Ramos (cell line): ENCODE data around the gene HPN.
"Not testable (repeated sequence)": the region's sequence is repeated elsewhere in the genome, so short reads cannot be mapped to it uniquely, and the experiment has no call there.

Source experiments
- in situ Hi-C: fragments of 300-500 bp; cut with MboI; formaldehyde crosslinking; loops from one replicate; pipeline ENCODE4 v1.14.3; 2022; ENCODE audit warnings: low sequenced_read_pairs; ENCODE audit not compliant: unreplicated experiment

The HPN gene

DNA sequence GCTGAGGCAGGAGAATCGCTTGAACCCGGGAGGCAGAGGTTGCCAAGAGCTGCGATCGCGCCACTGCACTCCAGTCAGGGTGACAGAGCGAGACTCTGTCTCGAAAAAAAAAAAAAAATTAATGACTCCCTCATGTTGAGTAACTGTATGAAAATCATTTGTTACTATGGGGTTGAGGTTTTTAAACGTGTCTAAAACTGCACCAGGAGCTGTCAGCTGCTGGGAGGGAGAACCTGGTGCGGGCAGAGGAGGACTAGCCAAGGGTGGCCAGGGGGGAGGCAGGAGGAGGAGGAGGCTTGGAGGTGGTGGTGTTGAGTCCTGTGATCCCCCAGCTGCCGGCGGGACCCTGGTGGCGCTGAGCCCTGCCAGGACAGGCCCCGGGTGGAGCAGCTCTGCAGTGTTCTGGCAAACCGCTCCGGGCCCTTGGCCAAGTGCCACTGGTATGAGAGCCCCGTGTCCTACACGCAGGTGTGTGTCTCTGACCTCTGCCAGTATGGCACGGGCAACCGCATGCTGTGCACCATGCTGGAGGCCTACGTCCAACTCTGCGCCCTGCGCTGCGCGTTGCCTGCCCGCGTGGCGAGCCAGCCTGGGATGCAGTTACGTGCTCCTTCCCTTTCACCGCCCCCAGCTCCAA is 57.0 kb downstream of the HPN start:
- in situ Hi-C loops: no loop called here

DNA sequence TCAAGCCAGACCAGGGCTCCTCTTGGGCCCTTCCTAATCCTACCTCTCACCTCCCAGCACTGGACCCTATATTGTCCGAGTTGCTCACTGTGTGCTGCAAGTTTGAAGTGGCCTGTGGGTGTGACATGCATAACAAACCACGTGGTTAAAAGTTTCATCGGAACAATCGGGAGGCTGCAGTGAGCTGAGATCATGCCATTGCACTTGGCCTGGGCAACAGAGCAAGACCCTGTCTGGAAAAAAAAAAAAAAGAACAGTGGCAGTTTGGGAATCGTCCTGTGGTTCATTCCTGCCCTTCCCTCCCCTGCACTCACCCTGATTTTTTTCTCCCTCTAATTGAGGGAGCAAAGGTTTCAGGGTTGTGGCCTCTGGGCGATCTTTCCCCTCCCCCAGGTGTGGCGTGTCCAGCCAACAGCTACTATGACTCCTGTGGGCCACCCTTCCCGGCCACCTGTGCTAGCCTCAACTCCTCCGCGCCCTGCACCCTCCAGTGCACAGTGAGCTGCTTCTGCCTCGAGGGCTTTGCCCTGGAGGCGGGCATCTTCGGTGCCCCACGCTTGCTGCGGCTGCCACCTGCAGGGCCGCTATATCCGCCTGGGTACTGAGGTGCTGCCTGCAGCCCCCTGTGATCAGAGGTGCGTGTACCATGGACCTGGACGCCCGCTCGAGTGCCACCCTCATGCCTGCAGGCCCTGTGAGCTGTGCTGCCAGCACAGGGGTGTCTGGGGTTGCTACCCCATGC is 57.8 kb downstream of the HPN start:
- in situ Hi-C loops: no loop called here

DNA sequence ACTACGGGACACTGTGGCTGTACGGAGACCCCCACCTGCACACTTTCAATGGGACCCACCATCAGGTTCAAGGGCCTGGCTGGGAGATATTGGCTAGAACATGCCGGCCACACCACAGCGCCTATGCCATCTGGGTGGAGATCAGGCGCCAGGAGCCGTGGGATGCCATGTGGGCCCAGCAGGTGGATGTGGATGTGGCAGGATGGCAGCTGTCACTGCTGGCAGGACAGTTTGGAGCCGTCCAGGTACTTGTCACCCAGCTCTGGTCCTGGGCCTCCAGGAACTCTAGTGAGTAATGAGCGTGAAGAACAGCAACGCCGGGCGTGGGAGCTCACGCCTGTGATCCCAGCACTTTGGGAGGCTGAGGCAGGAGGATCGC is 58.4 kb downstream of the HPN start:
- in situ Hi-C loops: no loop called here

DNA sequence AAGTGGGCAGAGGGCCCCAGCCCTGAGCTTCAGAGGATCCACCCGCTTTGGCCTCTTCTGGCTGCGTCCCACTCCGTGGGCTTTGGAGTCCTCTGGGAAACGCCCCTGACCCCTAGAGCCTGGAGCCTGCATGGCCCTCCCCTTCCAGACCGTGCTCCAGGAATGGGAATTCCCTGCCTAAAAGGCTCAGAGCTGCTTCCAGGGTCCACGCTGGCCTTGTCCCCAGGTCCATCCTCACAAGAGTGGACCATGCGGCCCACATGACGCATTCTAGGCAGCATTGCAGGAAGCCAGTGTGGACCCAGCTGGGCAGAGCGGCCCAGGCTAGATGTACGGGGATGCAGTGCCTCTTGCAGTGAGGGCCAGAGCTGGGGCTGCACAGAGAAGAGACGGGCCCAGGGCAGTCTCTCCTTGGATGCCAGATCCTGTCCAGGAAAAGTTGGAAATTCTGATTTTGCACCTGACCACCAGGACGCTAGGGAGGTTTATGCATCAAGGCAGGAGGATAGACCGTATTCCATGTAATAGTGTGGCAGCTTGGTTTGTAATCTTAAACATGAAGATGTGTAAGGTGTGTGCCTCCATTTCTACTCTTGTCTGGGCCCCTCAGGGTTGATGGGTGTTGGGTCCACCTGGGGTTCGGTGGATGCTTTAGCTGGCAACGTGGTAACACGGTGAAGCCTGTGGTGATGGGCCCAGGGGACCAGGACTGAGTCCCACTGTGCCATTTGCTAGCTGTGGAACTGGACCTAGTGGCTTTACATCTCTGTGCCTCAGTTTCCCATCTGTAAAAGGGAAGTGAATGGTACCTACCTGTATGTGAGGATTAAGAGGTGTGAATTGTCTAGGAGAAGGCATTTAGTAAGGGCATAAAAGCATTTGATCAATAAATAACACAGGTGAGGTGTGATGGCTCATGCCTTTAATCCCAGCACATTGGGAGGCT is 59.3 kb downstream of the HPN start:
- in situ Hi-C loops: no loop called here

DNA sequence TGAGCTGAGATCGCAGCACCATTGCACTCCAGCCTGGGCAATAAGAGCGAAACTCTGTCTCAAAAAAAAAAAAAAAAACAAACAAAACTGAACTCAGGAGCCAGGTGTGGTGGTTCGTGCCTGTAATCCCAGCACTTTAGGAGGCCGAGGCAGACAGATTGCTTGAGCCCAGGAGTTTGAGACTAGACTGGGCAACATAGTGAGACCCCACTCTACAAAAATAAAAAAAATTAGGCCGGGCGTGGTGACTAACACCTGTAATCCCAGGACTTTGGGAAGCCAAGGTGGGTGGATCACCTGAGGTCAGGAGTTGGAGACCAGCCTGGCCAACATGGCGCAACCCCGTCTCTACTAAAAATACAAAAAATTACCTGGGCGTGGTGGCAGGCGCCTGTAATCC is 60.4 kb downstream of the HPN start:
- in situ Hi-C loops: not testable (repeated sequence)

DNA sequence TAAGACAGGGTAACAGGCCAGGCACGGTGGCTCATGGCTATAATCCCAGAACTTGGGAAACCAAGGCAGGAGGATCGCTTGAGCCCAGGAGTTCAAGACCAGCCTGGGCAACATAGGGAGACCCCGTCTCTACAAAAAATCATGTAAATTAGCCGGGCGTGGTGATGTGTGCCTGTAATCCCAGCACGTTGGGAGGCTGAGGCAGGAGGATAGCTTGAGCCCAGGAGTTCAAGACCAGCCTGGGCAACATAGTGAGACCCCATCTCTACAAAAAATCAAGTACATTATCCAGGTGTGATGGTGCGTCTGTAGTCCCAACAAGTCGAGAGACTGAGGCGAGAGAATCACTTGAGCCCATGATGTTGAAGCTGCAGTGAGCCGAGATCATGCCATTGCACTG is 62.1 kb downstream of the HPN start:
- in situ Hi-C loops: not testable (repeated sequence)

DNA sequence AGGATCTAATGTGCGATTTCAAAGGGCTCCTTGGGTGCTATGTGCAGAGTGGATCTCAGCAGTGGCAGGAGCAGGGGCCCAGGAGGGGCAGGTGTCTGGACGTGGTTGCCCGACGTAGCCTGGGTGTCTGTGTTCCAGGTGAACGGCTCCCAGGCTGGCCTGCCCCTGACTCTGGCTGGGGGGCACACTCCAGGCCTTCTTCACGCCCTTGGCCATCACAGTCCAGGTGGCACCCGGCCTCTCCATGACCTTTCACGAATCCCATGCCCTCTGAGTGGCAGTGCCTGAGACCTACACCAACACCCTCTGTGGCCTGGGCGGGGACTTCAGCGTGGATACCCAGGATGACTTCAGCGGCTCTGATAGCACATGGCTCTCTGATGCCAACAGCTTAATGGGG is 62.8 kb downstream of the HPN start:
- in situ Hi-C loops: no loop called here

DNA sequence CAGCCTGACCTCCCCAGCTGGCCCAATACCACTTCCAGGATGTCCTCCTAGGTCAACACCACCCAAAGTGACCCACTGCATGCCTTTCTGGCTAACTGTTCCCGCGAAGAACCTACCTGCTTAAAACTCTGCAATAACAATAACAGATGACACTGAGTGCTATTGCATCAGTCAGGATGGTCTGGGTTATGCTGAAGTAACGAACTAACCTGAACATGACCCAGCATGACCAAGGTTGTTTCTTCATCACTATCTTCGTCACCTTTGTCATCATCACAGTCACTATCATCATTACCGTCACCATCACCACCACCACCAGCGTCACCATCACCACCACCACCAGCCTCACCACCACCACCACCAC is 63.5 kb downstream of the HPN start:
- in situ Hi-C loops: no loop called here

DNA sequence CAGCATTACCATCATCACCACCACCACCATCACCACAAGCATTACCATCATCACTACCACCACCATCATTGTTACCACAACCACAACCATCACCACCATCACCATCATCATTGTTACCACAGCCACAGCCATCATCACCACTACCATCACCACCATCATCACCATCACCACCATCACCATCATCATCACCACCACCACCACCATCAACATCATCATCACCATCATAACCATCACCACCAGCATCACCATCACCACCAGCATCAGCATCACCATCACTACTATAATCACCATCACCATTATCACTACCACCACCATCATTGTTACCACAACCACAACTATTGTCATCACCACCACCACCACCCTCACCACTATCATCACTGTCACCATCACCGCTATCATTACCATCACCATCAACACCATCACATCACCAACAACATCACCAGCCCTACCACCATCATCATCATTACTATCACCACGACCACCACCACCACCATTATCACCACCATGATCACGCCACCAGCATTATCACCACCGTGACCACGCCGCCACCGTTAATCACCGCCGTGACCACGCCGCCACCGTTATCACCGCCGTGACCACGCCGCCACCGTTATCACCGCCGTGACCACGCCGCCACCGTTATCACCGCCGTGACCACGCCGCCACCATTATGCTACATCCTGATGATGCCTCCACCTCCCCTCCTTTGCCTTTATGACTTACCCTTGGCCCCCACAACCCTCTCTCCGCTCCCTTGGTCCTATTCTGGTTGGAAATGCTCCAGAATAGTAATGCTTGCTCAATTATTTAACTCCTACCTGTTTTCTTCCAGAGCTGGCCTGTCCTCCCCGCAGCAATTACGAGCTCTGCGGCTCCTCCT is 64.1 kb downstream of the HPN start:
- in situ Hi-C loops: no loop called here

DNA sequence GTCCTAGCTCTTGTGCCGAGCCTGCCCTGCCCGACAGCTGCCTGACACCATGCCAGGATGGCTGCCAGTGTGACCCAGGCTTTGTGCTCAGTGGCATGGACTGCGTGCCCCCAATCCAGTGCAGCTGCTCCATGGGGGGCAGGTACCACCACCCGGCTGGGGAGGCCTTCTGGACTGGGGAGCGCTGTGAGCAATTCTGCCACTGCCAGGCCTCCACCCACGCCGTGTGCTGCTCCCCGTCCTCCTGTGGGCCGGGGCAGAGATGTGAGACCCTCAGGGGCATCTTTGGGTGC is 64.7 kb downstream of the HPN start:
- in situ Hi-C loops: no loop called here

DNA sequence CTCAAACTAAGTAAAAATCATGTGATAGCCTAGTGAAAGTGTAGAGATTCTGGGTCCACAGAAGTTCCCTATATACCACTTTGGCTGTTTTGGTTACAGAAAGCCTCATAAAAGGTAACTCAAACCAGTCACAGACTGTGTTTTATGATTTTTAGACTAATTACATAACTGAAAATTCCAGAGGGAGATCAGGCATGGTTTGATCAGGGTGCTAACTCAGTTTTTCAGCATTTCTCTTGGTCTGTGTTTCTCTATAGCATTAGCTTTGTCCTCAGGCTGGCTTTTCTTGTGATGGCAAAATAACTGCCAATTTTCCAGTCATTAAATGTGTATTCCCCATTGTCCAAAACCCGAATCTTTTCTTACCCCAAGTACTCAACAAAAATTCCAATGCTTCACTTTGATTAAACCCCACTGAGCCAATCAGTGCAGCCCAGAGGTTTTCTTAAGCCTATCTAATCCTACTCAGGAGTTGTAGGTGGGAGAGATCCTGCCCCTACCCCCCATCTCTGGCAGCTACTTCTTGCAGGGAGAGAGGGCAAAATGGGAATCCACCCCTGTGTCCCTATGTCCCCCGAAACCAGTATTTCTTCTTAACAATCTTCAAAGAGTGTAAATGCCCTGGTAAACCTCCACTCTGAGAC is 65.5 kb downstream of the HPN start:
- in situ Hi-C loops: no loop called here

DNA sequence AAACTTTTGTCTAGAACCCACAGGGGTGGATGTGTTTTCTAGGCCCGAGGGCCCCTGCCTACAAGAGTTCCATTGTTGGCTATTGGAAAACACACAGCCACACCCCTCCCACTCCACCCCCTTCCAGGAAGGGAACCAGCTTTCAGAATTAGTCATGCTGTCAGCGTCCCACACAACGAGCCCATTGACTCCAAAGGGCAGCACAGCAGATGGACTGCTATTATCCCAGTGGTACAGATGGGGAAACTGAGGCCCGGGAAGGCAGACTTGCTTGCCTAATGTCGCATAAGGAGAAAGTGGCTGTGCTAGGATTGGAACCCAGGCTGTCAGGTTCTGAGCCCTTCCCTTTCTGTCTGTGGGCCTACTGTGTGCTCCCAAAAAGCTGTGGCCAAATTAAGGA is 66.0 kb downstream of the HPN start:
- in situ Hi-C loops: no loop called here

DNA sequence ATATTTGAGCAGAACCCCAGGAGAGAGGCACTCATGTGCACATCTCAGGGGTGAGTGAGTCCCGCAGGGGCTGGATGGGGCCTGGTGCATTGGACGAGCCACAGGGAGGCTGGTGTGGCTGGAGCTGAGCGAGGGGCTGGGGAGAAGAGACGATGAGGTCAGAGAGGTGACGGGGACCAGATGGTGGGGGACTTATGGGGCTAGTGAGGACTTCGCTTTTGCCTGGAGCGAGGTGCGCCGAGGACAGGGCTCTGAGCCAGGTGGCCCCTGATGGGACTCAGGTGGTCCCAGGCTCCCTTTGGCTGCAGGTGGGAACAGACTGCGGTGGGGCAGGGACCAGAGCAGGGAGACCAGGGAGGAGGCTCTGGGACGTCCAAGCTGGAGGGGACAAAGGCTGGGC is 67.2 kb downstream of the HPN start:
- in situ Hi-C loops: no loop called here

DNA sequence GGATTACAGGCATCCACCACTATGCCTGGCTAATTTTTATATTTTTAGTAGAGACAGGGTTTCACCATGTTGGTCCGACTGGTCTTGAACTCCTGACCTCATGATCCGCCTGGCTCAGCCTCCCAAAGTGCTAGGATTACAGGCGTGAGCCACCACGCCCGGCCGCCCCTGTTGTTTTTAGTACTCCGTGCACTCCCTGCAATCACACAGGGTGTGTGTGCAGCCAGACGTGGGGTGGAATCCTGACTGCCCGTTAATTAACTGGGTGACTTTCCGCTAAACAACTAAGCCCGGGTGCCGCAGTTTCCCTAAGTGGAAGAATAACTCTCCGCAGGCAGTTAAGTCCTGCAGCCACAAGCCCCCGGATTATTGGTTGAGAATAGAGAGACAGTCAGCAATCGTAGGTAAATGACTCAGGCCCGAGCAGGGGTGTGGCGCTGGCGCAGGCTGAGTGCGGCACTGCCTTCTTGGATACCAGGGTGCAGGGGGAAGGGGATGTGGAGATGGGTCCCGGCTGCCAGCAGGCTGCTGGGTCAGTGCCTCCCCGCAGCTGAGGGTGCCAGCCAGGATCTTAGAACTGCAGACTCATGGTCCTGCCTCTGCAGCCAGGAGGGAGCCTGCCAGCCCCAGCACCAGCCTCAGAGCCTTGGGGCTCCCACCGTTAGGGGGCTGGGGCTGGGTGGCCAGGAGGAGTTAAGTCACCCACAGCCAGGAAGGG is 68.0 kb downstream of the HPN start:
- in situ Hi-C loops: no loop called here

DNA sequence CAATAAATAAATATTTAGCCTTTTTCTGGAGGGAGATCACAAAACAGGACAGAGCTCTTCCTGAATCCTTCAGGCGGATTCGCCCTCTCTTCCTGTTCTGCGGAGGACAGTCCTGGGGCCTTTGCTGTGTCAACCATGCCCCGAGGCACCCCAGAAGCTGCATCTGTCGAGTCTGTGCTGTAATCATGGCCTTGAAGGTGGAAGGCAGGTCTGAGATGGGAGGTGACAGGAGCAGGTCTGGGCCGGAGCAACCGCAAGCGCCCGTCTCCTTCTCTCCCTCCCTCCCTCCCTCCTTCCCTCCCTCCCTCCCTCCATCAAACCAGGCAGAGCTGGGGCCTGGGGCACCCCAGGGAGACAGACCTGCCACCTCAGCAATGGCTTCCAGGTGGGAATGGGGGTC is 69.5 kb downstream of the HPN start:
- in situ Hi-C loops: no loop called here

DNA sequence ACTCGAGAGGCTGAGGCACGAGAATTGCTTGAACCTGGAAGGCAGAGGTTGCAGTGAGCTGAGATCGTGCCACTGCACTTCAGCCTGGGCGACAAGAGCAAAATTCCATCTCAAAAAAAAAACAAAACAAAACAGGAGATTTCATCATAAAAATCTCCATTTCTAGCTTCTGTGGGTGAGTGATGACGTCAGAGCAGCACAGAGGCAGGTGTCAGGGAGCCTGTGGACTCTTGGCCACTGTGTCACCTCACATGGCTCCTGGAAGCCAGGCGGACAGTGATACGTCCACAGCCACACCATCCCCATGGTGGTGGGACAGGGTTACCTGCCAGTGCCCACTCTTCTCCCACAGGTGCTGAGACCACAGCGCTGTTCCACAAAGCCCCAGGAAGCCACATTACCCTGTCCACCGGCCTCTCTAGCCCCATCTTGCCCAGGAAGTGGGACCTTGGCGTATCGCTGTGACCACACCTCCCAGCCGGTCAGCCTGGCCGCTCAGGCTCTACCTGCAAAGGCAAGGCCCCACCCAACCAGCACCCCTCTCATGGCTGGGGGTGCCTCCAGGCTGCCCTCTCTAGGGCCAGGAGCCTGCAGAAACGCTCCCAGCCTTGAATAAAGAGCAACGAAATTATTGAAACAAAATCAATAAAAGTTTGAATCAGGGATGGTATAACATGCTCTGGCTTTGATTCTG is 71.6 kb downstream of the HPN start:
- in situ Hi-C loops: no loop called here

DNA sequence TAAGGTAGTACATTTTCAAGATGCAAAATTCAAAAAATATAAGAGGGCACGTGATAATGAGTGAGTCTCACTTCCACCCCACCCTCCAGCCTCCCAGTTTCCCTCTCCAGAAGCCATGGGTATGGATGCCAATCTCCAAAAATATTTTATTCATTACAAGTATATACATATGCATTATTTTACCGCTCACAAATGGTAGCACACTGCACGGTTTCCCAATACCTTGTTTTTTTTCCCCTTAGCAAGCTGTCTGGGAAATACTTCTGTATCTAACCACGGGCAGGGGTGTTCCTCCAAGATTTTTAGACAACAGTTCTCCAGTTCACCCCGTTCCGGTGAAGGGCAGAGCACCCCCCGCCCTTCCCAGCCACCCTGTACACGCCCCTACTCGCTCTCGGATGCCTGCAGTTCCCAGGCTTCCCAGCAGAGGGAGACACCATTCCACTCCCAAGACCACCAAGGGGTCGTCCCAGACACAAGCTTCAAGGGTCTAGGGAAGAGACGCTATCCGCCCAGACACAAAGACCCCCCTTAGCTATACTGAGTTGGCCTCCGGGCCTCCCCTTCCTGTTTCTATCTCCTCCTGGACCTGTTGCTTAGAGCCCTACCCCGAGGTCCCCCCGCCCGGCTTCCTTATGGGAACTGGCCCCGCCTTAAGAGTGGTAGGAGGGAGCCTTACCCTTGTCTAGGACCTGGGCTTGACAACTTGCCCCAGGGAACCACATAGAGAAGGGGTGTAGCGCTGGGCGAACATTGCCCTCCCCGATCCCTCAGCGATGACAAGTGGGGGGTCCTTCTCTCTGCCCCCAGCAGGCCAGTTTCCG is 73.0 kb downstream of the HPN start:
- in situ Hi-C loops: no loop called here
